ENCODE data around the gene IKZF3.
A peak's percentile ranks its signal among the peaks of the same experiment; 100 is the strongest.
"Not testable (repeated sequence)": the region's sequence is repeated elsewhere in the genome, so short reads cannot be mapped to it uniquely, and the experiment has no call there.

The IKZF3 gene

GRCh38 chr17:39863918-39864746, at the start of gene IKZF3:
Gene IKZF3 (minus strand): TSS chr17:39864312. CDS start chr17:39864126, 186 bp downstream.
- DNase-seq (ENCODE audit: low spot score), result peak; percentile 80

GRCh38 chr17:39908789-39909352, 44.8 kb upstream of the IKZF3 start:
- no peak for DNase-seq (ENCODE audit: low spot score)

DNA sequence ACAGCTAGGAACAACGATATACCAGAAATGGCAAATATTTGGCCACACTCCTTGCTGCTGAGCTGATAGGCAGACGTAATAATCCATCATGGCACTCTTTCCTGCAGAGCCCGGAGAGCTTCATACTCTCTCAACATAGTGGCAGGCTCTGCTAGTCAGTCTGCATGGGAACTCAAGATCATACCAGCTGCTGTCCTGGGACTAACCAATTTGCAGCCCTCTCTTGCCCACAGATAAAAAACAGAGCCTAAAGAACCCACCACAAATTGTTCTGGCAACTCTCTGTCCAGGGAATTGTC, 40.8 kb upstream of the IKZF3 start:
- no peak for DNase-seq (ENCODE audit: low spot score)

- DNase-seq (ENCODE audit: low spot score), result peak; percentile 4
Observed at GRCh38 chr17:39903158-39903884, 39.2 kb upstream of the IKZF3 start.

DNA sequence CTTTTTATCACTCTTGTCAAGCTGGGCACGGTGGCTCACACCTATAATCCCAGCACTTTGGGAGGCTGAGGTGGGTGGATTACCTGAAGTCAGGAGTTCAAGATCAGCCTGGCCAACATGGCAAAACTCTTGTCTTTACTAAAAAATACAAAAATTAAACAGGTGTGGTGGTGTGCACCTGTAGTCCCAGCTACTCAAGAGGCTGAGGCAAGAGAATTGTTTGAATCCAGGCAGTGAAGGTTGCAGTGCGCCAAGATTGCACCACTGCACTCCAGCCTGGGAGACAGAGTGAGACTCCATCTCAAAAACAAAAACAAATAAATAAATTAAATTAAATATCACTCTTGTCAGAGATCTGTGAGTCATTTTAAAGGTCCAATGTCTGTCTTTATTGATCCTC, 37.9 kb upstream of the IKZF3 start:
- DNase-seq (ENCODE audit: low spot score), result not testable (repeated sequence)

GRCh38 chr17:39899215-39899614, 35.1 kb upstream of the IKZF3 start:
- DNase-seq (ENCODE audit: low spot score), result no peak

DNA sequence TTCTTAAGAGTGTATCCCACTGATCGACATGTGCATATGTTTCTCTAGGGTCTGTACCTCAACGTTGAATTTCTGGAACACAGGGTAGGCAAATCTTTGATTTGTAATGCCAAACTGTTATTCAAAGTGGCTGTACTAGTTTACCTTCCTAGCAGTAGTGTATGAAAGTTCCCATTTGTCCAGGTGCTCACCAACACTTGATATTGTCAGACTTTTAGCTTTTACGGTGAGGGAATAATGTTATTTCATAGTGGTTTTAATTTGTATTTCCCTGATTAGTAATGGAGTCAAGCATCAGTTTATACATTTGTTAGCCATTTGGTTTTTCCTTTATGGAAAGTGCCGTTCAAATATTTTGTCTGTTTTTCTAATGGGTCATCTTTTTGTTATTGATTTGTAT, 34.0 kb upstream of the IKZF3 start:
- no peak for DNase-seq (ENCODE audit: low spot score)

DNA sequence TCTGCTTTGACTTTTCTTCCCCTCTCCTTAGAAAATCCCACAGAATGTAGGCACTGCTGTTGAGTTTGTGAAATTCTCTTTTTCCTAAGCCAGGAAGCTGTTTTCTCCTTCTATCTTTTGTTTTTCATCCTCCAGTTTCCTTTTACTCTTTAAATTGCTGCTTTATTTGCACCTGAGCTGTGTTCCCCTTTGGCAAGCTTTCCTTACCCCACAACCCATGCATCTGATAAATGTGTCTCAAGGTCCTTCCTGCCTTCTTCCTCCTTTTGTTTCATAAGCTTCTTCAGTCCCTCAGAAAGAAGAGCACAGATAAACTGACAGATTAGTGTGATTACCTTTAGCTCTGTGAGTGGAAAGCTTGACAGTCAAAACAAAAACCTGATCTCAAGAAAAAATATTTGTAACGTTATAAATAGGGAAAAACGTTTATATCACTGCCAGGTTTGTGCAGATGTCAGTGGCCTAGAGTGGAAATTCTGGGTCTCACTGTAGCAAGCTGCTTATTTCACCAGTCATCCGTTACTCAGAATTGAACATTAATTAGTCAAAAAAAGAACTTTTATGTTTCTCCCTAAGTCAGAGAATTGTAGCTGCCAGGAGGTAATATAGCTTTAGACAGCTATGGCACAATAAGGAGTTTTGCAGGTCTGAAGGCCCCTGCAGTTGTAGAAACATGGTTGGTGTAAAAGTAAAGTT, 30.7 kb upstream of the IKZF3 start:
- DNase-seq (ENCODE audit: low spot score), result no peak

GRCh38 chr17:39889200-39889599, 25.1 kb upstream of the IKZF3 start:
- DNase-seq (ENCODE audit: low spot score), result no peak

GRCh38 chr17:39887078-39887477, 23.0 kb upstream of the IKZF3 start:
- DNase-seq (ENCODE audit: low spot score), result no peak

- DNase-seq (ENCODE audit: low spot score), result not testable (repeated sequence)
Observed at GRCh38 chr17:39886102-39886501, 22.0 kb upstream of the IKZF3 start.

DNA sequence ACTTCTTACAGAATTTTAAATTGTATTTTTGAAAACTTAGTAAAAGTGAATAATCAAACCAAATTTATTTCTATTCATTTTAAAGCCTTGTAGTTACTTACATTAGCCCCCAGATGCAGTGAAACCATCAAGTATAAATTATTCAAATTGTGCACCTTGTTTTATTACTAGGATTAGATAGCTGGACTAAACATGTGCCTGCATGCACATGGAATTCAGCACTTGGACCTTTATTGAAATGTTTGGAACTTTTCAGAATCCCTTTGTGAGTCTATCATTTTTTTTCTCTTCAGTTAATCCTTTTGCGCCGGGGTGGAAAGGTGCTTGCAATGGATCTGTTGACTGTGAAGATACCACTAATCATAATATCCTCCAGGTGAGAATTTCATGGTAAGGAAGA, 8.6 kb upstream of the IKZF3 start:
- DNase-seq (ENCODE audit: low spot score), result peak; percentile 8

- no peak for DNase-seq (ENCODE audit: low spot score)
Observed at GRCh38 chr17:39871801-39872200, 7.7 kb upstream of the IKZF3 start.

- no peak for DNase-seq (ENCODE audit: low spot score)
Observed at GRCh38 chr17:39870776-39871175, 6.7 kb upstream of the IKZF3 start.

DNA sequence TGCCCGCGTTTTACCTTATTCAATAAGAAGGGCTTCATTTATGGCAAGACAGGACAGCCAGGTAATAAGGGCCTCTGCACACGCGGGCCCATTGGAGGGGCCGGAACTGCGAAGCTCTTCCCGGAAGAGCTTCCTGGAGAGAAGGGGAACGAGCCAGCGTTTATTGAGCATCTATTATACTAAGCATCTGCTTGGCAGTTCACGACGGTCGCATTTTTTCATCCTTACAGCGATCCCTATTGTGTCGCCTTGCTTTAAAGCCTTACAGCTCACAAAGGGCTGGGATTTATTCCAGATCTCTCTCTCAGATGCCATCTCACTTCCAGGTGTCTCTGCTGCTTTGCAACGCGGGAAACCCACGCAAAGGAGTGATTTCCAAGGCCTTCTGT, 4.4 kb upstream of the IKZF3 start:
- no peak for DNase-seq (ENCODE audit: low spot score)

GRCh38 chr17:39867880-39868553, 3.9 kb upstream of the IKZF3 start, which contains the start of gene ZPBP2:
Gene ZPBP2 (plus strand): TSS chr17:39868202. CDS start chr17:39868355, 153 bp downstream.
- peak; percentile 34 for DNase-seq (ENCODE audit: low spot score)

DNA sequence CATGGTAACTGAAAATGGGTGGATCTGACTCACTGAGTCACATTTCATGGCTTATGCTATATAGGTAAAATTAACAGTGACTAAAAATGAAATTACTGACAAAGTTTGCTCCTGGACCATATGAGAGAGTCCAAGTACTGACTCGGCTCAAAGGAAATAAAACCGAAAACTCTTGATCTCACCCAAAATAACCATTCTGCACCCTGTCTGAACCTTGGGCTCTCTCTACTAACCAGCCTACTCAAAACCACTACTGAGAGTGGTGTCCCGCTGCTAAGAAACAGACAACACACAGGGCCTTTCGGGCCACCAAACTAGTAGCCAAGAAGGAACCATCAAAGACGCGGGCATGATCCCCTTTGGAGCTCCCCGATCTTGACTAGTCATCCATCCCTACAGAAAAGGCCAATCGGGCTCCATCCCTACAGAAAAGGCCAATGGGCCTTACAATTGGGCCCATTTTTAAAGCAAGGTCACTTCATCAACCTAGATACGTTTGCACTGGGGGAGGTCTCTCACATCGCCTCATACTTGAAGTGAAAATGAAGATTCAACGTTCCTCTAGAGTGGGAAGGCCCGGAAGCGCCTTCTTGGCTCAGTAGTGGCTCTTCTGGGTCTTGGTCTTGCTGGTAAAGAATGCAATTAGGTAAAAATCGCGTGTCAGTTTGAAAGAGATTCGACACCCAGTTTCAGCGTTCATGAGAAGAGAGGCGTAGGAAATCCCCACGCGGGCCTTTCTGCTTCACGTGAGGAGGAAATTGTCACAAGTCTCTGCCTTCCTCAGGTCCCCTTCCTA, 3.2 kb upstream of the IKZF3 start:
- DNase-seq (ENCODE audit: low spot score), result peak; percentile 57

DNA sequence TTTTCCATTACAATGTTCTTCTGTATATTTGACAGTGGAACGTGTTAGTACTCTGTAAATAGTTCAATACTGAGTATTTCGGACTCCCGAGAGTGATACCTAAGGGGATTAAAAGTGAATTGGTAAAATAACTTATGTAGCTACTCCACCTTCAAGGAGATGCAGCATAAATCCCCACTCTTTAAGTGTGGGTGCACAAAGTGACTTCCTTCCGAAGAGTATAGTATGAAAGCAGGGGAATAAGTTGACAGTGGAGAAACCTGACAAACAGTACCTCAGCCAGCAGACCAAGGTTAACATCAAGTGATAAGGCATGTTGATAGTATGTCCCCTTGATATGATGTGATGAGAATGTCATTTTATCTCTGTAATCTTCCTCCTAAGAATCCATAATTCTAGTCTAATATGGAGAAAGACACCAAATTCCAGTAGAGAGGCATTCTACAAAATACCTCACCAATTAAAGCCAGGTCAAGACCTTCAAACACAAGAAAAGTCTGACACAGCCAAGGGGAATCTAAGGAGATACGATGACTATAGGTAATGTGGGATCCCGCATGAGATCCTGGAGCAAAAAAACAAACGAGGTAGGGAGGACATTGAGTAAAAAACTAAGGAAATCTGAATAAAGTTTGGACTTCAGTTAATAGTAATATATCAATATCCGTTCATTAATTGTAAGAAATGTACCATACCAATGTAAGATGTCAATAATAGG, 2.1 kb upstream of the IKZF3 start:
- no peak for DNase-seq (ENCODE audit: low spot score)

- no peak for DNase-seq (ENCODE audit: low spot score)
Observed at GRCh38 chr17:39863244-39863917, 731 bp downstream of the IKZF3 start.

DNA sequence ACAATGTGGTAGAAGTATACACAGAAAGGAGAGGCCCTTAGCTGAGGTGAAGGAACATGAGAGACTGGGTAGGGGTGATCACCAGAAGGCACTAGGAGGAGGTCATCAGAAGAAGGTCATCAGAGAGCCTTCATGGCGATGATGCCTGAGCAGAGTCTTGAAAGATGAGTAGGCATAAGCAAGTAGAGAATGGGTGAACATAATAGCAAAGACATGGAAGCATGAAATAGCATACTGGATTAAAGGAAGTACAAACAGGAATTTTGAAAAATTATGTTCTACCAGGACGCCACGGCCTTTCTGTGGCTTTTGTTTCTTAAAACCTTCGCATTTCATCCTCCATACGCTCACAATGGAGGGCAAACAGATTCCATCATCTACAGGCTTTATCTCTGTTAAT, 2.9 kb downstream of the IKZF3 start:
- no peak for DNase-seq (ENCODE audit: low spot score)
